Measurements from ENCODE around the gene CATSPERB. TPM values are rescaled to one million over a fixed set of nuclear protein-coding genes. Genes with fewer than 3 reads are reported as not detected.
"Not testable (repeated sequence)": the region's sequence is repeated elsewhere in the genome, so short reads cannot be mapped to it uniquely, and the experiment has no call there.

Gene CATSPERB
- total RNA-seq, 6 experiments from 2014 or later, result 0.19 to 0.55 (median 0.38) TPM; not detected in 1

- DNase-seq, result no peak
- no peaks in the 10 kb centered on the region for H3K36me3 ChIP-seq
- H3K27ac ChIP-seq, result no peak overlapping the region
- no peaks in the 10 kb centered on the region for H3K27me3 ChIP-seq
- no peaks in the 10 kb centered on the region for H3K4me1 ChIP-seq
- H3K4me3 ChIP-seq, result no peak overlapping the region
- no peaks in the 10 kb centered on the region for H3K9me3 ChIP-seq
- no peak for ATAC-seq
- no peak for TF ChIP-seq CTCF (IDR thresholded peaks at IDR 0.05)
- no peak for TF ChIP-seq POLR2A (IDR thresholded peaks at IDR 0.05)
- 58% methylated on average over 1 of the region's 1 CpG for WGBS (ENCODE audit: insufficient coverage, low coverage, low lambda C conversion rate, missing lambda C conversion rate)
- intact Hi-C loops (cut with DNase I), result no loop called here
These were observed 42.3 kb downstream of the CATSPERB start for GRCh38 chr14:91689608-91690007.

GRCh38 chr14:91687436-91687835 is 44.5 kb downstream of the CATSPERB start:
- ATAC-seq; intact Hi-C loops (cut with DNase I): not testable (repeated sequence)
- 84% methylated on average over 4 of the region's 4 CpGs for WGBS (ENCODE audit: insufficient coverage, low coverage, low lambda C conversion rate, missing lambda C conversion rate)

GRCh38 chr14:91685600-91685999 is 46.3 kb downstream of the CATSPERB start:
- no peaks in the 10 kb centered on the region for H3K36me3 ChIP-seq
- DNase-seq, result no peak
- no peak overlapping the region for H3K4me3 ChIP-seq
- no peak for ATAC-seq
- H3K27me3 ChIP-seq, result no peaks in the 10 kb centered on the region
- no peaks in the 10 kb centered on the region for H3K9me3 ChIP-seq
- no peak overlapping the region for H3K27ac ChIP-seq
- 33% methylated on average over 1 of the region's 1 CpG for WGBS (ENCODE audit: insufficient coverage, low coverage, low lambda C conversion rate, missing lambda C conversion rate)
- H3K4me1 ChIP-seq, result no peaks in the 10 kb centered on the region
- TF ChIP-seq CTCF (IDR thresholded peaks at IDR 0.05) (no peak), POLR2A (IDR thresholded peaks at IDR 0.05) (no peak)
- intact Hi-C loops (cut with DNase I), result no loop called here

More at GRCh38 chr14:91687436-91687835, 44.5 kb downstream of the CATSPERB start:
- not testable (repeated sequence) for DNase-seq, H3K4me1 ChIP-seq, H3K27ac ChIP-seq, H3K4me3 ChIP-seq, H3K36me3 ChIP-seq, H3K9me3 ChIP-seq, H3K27me3 ChIP-seq

- ATAC-seq (no peak), DNase-seq (no peak)
- WGBS (ENCODE audit: insufficient coverage, low coverage, low lambda C conversion rate, missing lambda C conversion rate), result 69% methylated on average over 3 of the region's 4 CpGs
- H3K4me3 ChIP-seq, result no peak overlapping the region
- H3K4me1 ChIP-seq, result no peaks in the 10 kb centered on the region
- intact Hi-C loops (cut with DNase I), result no loop called here
- H3K27ac ChIP-seq, result no peak overlapping the region
- no peaks in the 10 kb centered on the region for H3K9me3 ChIP-seq
- TF ChIP-seq POLR2A (IDR thresholded peaks at IDR 0.05) (no peak), CTCF (IDR thresholded peaks at IDR 0.05) (no peak)
- H3K27me3 ChIP-seq, result no peaks in the 10 kb centered on the region
- no peaks in the 10 kb centered on the region for H3K36me3 ChIP-seq
These were observed 49.9 kb downstream of the CATSPERB start for GRCh38 chr14:91681893-91682563.

GRCh38 chr14:91681118-91681517 is 50.8 kb downstream of the CATSPERB start:
- DNase-seq, result no peak
- H3K36me3 ChIP-seq, result no peaks in the 10 kb centered on the region
- TF ChIP-seq CTCF (IDR thresholded peaks at IDR 0.05) (no peak), POLR2A (IDR thresholded peaks at IDR 0.05) (no peak)
- no peak for ATAC-seq
- H3K27me3 ChIP-seq, result no peaks in the 10 kb centered on the region
- no peak overlapping the region for H3K27ac ChIP-seq
- intact Hi-C loops (cut with DNase I), result no loop called here
- H3K4me1 ChIP-seq, result no peaks in the 10 kb centered on the region
- no peak overlapping the region for H3K4me3 ChIP-seq
- no peaks in the 10 kb centered on the region for H3K9me3 ChIP-seq
- WGBS (ENCODE audit: insufficient coverage, low coverage, low lambda C conversion rate, missing lambda C conversion rate), result 52% methylated on average over 4 of the region's 4 CpGs
